Lung (tissue), 12 donors: Measurements from ENCODE around the gene TOLLIP. TPM values are rescaled to one million over a fixed set of nuclear protein-coding genes. Genes with fewer than 3 reads are reported as not detected.
"Not testable (repeated sequence)": the region's sequence is repeated elsewhere in the genome, so short reads cannot be mapped to it uniquely, and the experiment has no call there.

Source experiments
- ATAC-seq: fragments of 200-7000 bp; cut with Tn5 transposase; one replicate; pipeline ENCODE4 v1.9.1; 2020; ENCODE audit warnings: moderate number of reproducible peaks; ENCODE audit not compliant: insufficient read depth, low FRiP score
- DNase-seq, 3 donors: peaks; one replicate each; pipeline ENCODE4 v3.0.0-alpha.2; 2013 to 2017
- H3K27ac ChIP-seq, 2 donors: one replicate each; pipeline ENCODE4 v1.5.1; 2013; ENCODE audit warnings: mild to moderate bottlenecking in 2 of 2, moderate library complexity in 2 of 2, control low read depth in 1 of 2, inconsistent platforms in 1 of 2, low read depth in 1 of 2, low read length in 1 of 2
- H3K27me3 ChIP-seq, 3 donors: one replicate each; pipeline ENCODE4 v1.5.1; 2013; ENCODE audit warnings: low read length in 2 of 3; ENCODE audit not compliant: control insufficient read depth in 3 of 3, insufficient read depth in 3 of 3
- H3K36me3 ChIP-seq, 4 donors: one replicate each; pipeline ENCODE4 v1.5.1; 2013; ENCODE audit warnings: low read length in 4 of 4, mild to moderate bottlenecking in 1 of 4, moderate library complexity in 1 of 4; ENCODE audit not compliant: control insufficient read depth in 4 of 4, insufficient read depth in 4 of 4
- H3K4me1 ChIP-seq, 5 donors: one replicate each; pipeline ENCODE4 v1.5.1; 2013; ENCODE audit warnings: low read length in 5 of 5, mild to moderate bottlenecking in 2 of 5, moderate library complexity in 1 of 5; ENCODE audit not compliant: control insufficient read depth in 5 of 5, insufficient read depth in 5 of 5
- H3K4me3 ChIP-seq: one replicate; pipeline ENCODE4 v1.5.1; 2013; ENCODE audit warnings: mild to moderate bottlenecking, control low read depth, moderate library complexity
- H3K9ac ChIP-seq, 2 donors: one replicate each; pipeline ENCODE4 v1.5.1; 2013; ENCODE audit warnings: low read length in 2 of 2, control low read depth in 1 of 2; ENCODE audit not compliant: insufficient read depth in 1 of 2
- H3K9me3 ChIP-seq, 4 donors: one replicate each; pipeline ENCODE4 v1.5.1; 2013; ENCODE audit warnings: low read length in 3 of 4, mild to moderate bottlenecking in 1 of 4, moderate library complexity in 1 of 4; ENCODE audit not compliant: control insufficient read depth in 4 of 4, insufficient read depth in 3 of 4
- CTCF ChIP-seq: IDR thresholded peaks from 2 replicates; pipeline ENCODE4 v1.5.1; 2012; ENCODE audit warnings: mild to moderate bottlenecking; ENCODE audit errors: control extremely low read depth, extremely low read depth
- WGBS, 2 donors: extraction: QIAGEN DNeasy Blood & Tissue Kit; methylation state at CpG; one replicate each; pipeline ENCODE4 v1.1.7; 2013; 5-methylcytosine and 5-hydroxymethylcytosine counted together
- polyA plus RNA-seq, 2 donors: library from polyadenylated mRNA; stranded (reverse); fragments of 200-250 nt; gene quantifications; one replicate each; pipeline ENCODE4 v1.2.1, GENCODE V29; 2013
- total RNA-seq, 2 donors: library from RNA; depleted of rRNA in 1 of 2; stranded (reverse); fragments of >200 nt in 1 of 2; gene quantifications; one replicate each; pipeline ENCODE4 v1.2.1, GENCODE V29; 2014 to 2021
- donor health status: control.
- donor health status: control.
- donor health status: Bipolar disorder and iron deficiency.
- donor health status: healthy.
- donor health status: DM: yes; HTN: yes; CAD: no.

Gene TOLLIP
- total and polyA plus RNA-seq, 4 donors = 26.9 to 79.4 (median 43.4) TPM

DNA sequence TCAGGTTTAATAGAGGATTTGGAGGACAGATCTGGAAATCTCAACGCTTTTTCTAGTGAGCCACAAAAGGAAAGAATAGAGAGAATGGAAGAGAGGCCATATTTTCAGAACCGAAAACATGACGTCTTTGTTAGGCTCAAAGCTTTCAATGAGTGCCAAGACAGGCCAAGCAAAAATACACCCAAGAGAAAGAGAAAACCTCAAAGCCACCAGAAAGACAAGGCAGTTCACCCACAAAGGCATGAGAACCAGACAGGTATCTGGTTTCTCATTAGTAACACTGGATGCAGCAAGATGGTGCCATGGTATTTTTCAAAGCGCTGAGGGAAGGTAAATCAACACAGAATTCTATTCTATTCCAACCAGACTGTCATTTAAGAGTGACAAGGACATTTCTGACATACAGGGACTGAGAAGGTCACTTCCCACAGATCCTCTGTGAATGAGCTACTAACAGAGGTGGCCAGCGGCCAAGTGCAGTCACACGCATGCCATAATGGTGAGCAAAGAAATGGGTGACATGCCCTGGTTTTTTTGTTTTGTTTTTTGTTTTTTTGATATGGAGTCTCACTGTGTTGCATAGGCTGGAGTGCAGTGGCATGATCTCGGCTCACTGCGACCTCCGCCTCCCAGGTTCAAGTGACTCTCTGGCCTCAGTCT lies 41.9 kb downstream of the TOLLIP start:
- Histone ChIP-seq H3K9me3 (no peaks in the 10 kb centered on the region), H3K36me3 (peaks cover 0 to 3% (median 0%) of the 10 kb centered on the region in 4 donors), H3K4me1 (peaks cover 0 to 7% (median 5%) of the 10 kb centered on the region in 5 donors), H3K9ac (no peak overlapping the region), H3K4me3 (no peak overlapping the region), H3K27me3 (no peaks in the 10 kb centered on the region), H3K27ac (peak overlapping the region in 1 of 2 donors; percentile 13)
- TF ChIP-seq CTCF = no peak
- ATAC-seq = no peak
- no peak for DNase-seq
- 94 to 97% methylated on average over 9 of the region's 9 CpGs for WGBS, 2 donors

DNA sequence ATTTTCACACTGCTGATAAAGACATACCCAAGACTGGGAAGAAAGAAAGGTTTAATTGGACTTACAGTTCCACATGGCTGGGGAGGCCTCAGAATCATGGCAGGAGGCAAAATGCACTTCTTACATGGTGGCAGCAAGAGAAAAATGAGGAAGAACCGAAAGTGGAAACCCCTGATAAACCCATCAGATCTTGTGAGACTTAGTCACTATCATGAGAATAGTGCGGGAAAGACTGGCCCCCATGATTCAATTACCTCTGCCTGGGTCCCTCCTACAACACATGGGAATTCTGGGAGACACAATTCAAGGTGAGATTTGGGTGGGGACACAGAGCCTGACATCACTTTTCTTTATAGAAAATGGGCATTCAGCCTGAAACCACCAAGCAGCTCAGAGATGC lies 42.5 kb downstream of the TOLLIP start:
- peak overlapping the region in 1 of 2 donors; percentile 13 for H3K27ac ChIP-seq
- WGBS, 2 donors = 73 to 93% methylated on average over 2 of the region's 2 CpGs
- not testable (repeated sequence) for DNase-seq, H3K9ac ChIP-seq, H3K4me3 ChIP-seq, ATAC-seq, H3K36me3 ChIP-seq, H3K27me3 ChIP-seq, H3K9me3 ChIP-seq
- H3K4me1 ChIP-seq = peaks cover 0 to 12% (median 9%) of the 10 kb centered on the region in 5 donors

GRCh38 chr11:1265480-1265879 lies 44.0 kb downstream of the TOLLIP start:
- 98% methylated on average over 4 of the region's 4 CpGs for WGBS, 2 donors
- H3K9ac ChIP-seq, H3K27me3 ChIP-seq, H3K4me3 ChIP-seq, H3K27ac ChIP-seq, H3K36me3 ChIP-seq, DNase-seq, H3K9me3 ChIP-seq, ATAC-seq: not testable (repeated sequence)
- H3K4me1 ChIP-seq = peaks cover 0 to 16% (median 10%) of the 10 kb centered on the region in 5 donors

- H3K36me3 ChIP-seq, H3K9me3 ChIP-seq, H3K4me3 ChIP-seq, H3K27me3 ChIP-seq, H3K27ac ChIP-seq, H3K9ac ChIP-seq, ATAC-seq: not testable (repeated sequence)
- DNase-seq = peak in 2 of 3 donors; percentile 39 to 62
- TF ChIP-seq CTCF = peak; percentile 49
- H3K4me1 ChIP-seq = peaks cover 0 to 16% (median 10%) of the 10 kb centered on the region in 5 donors
- WGBS, 2 donors = 33 to 38% methylated on average over 3 of the region's 3 CpGs
Observed at GRCh38 chr11:1264444-1264843, 45.0 kb downstream of the TOLLIP start.
